Measurements from ENCODE around the gene ASB11. TPM values are rescaled to one million over a fixed set of nuclear protein-coding genes. Genes with fewer than 3 reads are reported as not detected.

Gene ASB11
- total RNA-seq, 1 donor from 2014 or later = not detected

DNA sequence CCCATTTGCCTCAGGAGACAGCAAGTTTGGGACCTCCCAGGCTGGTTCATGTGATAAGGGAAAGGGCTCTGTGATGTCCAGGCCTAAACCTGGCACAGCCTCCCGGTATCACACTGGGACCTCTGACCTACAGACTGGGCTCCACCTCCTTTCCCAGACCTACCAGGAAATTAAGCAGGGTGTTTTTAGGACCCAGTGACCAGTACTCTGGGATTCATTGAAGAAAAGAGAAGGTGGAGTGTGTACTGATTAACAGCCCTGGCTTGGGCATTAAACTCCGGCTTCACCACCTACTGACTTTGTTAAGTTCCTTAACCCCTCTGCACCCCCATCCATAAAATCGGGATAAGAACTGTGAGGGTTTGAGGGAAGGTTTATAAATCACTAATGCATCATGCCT lies 74.1 kb downstream of the ASB11 start:
- no peaks in the 10 kb centered on the region for H3K9me3 Mint-ChIP-seq (ENCODE audit: low read depth)
- H3K27me3 Mint-ChIP-seq (ENCODE audit: low read depth) = peaks cover 10% of the 10 kb centered on the region
- H3K36me3 Mint-ChIP-seq (ENCODE audit: low read depth) = no peaks in the 10 kb centered on the region
- no peak overlapping the region for H3K27ac Mint-ChIP-seq (ENCODE audit: unreplicated experiment)
- H3K4me1 Mint-ChIP-seq (ENCODE audit: low read depth) = no peaks in the 10 kb centered on the region
- TF ChIP-seq, protein P1, sequence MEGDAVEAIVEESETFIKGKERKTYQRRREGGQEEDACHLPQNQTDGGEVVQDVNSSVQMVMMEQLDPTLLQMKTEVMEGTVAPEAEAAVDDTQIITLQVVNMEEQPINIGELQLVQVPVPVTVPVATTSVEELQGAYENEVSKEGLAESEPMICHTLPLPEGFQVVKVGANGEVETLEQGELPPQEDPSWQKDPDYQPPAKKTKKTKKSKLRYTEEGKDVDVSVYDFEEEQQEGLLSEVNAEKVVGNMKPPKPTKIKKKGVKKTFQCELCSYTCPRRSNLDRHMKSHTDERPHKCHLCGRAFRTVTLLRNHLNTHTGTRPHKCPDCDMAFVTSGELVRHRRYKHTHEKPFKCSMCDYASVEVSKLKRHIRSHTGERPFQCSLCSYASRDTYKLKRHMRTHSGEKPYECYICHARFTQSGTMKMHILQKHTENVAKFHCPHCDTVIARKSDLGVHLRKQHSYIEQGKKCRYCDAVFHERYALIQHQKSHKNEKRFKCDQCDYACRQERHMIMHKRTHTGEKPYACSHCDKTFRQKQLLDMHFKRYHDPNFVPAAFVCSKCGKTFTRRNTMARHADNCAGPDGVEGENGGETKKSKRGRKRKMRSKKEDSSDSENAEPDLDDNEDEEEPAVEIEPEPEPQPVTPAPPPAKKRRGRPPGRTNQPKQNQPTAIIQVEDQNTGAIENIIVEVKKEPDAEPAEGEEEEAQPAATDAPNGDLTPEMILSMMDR (IDR thresholded peaks at IDR 0.05) = no peak
- DNase-seq (ENCODE audit: low spot score) = no peak
- H3K4me3 Mint-ChIP-seq (ENCODE audit: unreplicated experiment) = no peak overlapping the region

DNA sequence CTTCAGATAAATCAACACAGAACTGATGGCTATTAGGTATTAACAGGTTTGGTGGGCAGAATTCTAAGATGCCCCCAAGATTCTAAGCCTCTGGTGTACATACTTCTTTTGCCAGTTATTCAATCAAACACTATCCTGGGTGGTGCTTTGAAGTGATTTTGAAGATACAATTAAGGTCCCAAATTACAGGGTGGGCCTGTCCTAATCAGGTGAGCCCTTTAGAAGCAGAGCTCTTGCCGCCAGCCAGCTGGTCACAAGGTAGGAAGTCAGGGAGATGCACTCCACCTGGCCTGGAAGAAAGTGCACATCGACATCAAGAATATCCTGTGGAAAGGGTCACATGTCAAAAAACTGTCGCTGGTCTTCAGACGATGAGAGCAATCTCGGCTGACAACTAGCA lies 75.0 kb downstream of the ASB11 start:
- Mint-ChIP-seq H3K4me1 (ENCODE audit: low read depth) (no peaks in the 10 kb centered on the region), H3K9me3 (ENCODE audit: low read depth) (no peaks in the 10 kb centered on the region), H3K27ac (ENCODE audit: unreplicated experiment) (no peak overlapping the region), H3K27me3 (ENCODE audit: low read depth) (peaks cover 10% of the 10 kb centered on the region), H3K36me3 (ENCODE audit: low read depth) (no peaks in the 10 kb centered on the region), H3K4me3 (ENCODE audit: unreplicated experiment) (no peak overlapping the region)
- TF ChIP-seq, protein P1 (IDR thresholded peaks at IDR 0.05) = no peak
- no peak for DNase-seq (ENCODE audit: low spot score)

DNA sequence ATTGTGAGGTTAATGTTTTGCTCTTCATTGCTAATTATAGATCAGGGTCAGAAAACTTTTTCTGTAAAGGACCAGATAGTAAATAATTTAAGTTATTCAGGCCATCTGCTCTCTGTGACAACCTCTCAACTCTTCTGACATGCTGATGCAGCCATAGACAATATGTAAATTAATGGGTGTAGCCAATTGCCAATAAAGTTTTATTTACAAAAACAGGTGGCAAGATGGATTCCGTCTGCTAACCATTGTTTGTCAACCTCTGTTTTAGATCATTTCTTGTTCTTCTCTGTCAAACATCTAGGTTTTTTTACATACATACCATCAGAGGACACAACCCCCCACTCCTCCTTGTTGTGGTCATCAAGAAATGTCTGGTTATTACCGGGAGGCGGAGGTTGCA lies 79.3 kb downstream of the ASB11 start:
- no peak for DNase-seq (ENCODE audit: low spot score)
- Mint-ChIP-seq H3K27ac (ENCODE audit: unreplicated experiment) (no peak overlapping the region), H3K4me3 (ENCODE audit: unreplicated experiment) (no peak overlapping the region), H3K4me1 (ENCODE audit: low read depth) (no peaks in the 10 kb centered on the region), H3K36me3 (ENCODE audit: low read depth) (no peaks in the 10 kb centered on the region), H3K9me3 (ENCODE audit: low read depth) (no peaks in the 10 kb centered on the region), H3K27me3 (ENCODE audit: low read depth) (peaks cover 11% of the 10 kb centered on the region)
- TF ChIP-seq, protein P1 (IDR thresholded peaks at IDR 0.05) = no peak

DNA sequence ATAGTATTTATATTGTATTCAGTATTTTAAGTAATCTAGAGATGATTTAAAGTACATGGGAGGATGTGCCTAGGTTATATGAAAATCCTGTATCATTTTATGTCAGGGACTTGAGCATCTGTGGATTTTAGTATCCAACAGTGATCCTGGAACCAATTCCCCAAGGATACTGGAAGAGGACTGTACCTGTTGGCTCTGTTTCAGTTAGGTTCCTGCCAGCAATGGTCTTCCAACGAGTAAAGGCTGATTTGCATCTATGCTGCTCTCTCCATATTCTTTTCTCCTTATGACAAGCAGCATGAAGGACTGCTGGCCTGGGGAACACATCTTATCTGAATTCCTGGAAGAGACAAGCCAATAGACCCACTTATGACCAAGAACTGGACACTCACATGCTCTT lies 80.4 kb downstream of the ASB11 start:
- H3K27me3 Mint-ChIP-seq (ENCODE audit: low read depth) = peaks cover 11% of the 10 kb centered on the region
- no peaks in the 10 kb centered on the region for H3K9me3 Mint-ChIP-seq (ENCODE audit: low read depth)
- TF ChIP-seq, protein P1 (IDR thresholded peaks at IDR 0.05) = no peak
- no peak overlapping the region for H3K27ac Mint-ChIP-seq (ENCODE audit: unreplicated experiment)
- no peaks in the 10 kb centered on the region for H3K36me3 Mint-ChIP-seq (ENCODE audit: low read depth)
- no peak overlapping the region for H3K4me3 Mint-ChIP-seq (ENCODE audit: unreplicated experiment)
- H3K4me1 Mint-ChIP-seq (ENCODE audit: low read depth) = no peaks in the 10 kb centered on the region
- no peak for DNase-seq (ENCODE audit: low spot score)

DNA sequence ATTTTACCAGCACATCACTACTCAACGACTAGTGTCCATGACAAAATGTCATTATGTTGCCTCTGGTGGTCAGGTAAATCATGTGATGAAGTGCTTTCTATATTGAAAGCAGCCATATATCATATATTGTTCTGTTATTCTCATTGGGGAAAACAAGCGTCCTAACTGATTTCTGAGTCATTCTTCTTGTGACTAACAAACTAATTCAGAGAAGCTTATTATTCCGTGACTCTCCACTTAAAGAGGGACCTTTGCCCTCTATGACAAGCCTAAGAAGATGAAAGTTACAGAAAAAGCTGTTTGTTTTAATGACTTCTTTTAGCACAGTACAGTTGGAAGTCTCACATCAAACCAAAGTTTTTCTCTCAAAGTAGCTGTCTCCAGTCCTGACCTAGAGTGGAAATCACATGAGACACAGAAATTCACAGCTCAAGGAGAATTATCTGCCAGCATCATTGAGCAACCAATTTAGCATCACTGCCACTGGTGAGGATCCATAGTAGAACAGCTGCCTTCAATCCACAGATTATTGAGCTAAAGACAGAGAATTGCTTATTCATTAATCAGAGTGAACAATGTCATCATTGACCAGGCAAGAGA lies 81.9 kb downstream of the ASB11 start:
- H3K4me1 Mint-ChIP-seq (ENCODE audit: low read depth) = no peaks in the 10 kb centered on the region
- no peaks in the 10 kb centered on the region for H3K9me3 Mint-ChIP-seq (ENCODE audit: low read depth)
- DNase-seq (ENCODE audit: low spot score) = no peak
- no peak overlapping the region for H3K27ac Mint-ChIP-seq (ENCODE audit: unreplicated experiment)
- H3K27me3 Mint-ChIP-seq (ENCODE audit: low read depth) = peaks cover 11% of the 10 kb centered on the region
- H3K4me3 Mint-ChIP-seq (ENCODE audit: unreplicated experiment) = no peak overlapping the region
- H3K36me3 Mint-ChIP-seq (ENCODE audit: low read depth) = no peaks in the 10 kb centered on the region
- TF ChIP-seq, protein P1 (IDR thresholded peaks at IDR 0.05) = no peak

Other genes starting within 250 kb of the ASB11 start
- gene ASB9, start 45.6 kb downstream of the ASB11 start, total RNA-seq = not detected in 3 replicates
- gene PIGA, start 19.9 kb upstream of the ASB11 start, total RNA-seq = 7.1 to 8.2 TPM (median 8.2 TPM) in 3 replicates
- gene VEGFD, start 68.8 kb upstream of the ASB11 start, total RNA-seq = 0.20 to 0.39 TPM in 2 of 3 replicates, not detected in the other
- gene PIR, start 177.7 kb upstream of the ASB11 start, total RNA-seq = 13.3 to 37.5 TPM (median 13.4 TPM) in 3 replicates
- not detected in 3 replicates for gene BMX, start 185.2 kb upstream of the ASB11 start, total RNA-seq